ENCODE measurements around the gene BAZ1A. TPM values are rescaled to one million over a fixed set of nuclear protein-coding genes. Genes with fewer than 3 reads are reported as not detected.

BAZ1A gene
- total and polyA plus RNA-seq, 7 donors = 7.5 to 28.3 (median 15.4) TPM

- intact Hi-C loops (cut with DNase I) = loop anchor here in 1 of 2 donors (2.0 kb wide), 1 partner anchor 36 kb away; no protein-coding TSS in a partner anchor
- 33 to 50% (median 38%) methylated on average over 8 of the region's 8 CpGs for WGBS, 3 donors
- Histone ChIP-seq H3K27me3 (ENCODE audit: insufficient read depth in 3 of 3, low read length in 2 of 3) (no peaks in the 10 kb centered on the region), H3K27ac (peak overlapping the region; percentile 98), H3K4me1 (peaks cover 20% of the 10 kb centered on the region), H3K36me3 (ENCODE audit: insufficient read depth in 1 of 2, low read depth in 1 of 2) (peaks cover 4 to 16% of the 10 kb centered on the region in 2 donors), H3K9me3 (no peaks in the 10 kb centered on the region), H3K4me3 (peak overlapping the region; percentile 87)
- ATAC-seq (no peak), DNase-seq (no peak)
- TF ChIP-seq CTCF (IDR thresholded peaks at IDR 0.05) = no peak
Measured at GRCh38 chr14:34715127-34715863, 159.9 kb downstream of the BAZ1A start.

DNA sequence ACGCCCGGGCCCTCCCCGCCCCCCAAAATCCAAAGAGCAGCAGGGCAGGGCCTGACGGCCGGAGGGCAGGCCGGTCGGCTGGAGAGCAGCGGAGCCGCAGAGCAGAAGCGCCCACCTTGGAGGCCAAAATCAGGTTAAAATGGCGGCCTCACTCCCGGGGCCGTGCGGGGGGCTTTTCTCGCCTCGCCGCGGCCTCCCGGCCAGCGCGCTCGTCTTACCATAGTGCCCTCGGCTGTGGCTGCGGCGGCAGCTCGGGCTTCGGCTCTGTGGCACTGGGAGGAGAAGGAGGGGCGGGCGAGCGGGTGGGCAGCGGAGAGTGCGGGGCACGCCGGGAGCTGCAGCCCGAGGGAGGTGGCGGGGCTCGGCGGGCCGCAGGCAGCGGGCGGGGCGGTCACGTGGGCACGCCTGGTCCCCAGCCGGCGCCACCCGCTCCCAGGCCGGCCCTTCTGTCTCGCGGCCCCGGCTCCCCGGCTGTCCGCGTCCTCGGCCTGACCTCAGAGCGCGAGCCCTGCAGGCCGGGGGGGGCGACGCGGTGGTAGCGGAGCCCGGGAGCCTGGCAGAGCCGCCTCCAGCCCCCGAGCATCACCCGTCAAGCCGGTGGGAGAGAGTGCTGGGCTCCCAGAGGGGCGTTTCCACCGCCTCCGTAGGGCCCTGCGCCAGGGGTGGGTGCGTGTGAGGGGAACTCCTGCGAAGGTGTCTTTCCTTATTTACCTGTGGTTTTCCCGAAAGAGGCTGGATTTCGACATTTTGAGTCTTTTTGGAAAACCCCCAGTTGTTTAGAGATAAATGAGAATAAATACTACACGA is 160.6 kb downstream of the BAZ1A start, which contains the start of gene CFL2:
CFL2 (minus strand) TSS at position 274 of the 807 bp plus-strand sequence; CDS start at position 221, 53 bp downstream.
- H3K27me3 ChIP-seq (ENCODE audit: insufficient read depth in 3 of 3, low read length in 2 of 3) = no peaks in the 10 kb centered on the region
- 0% methylated on average over 31 to 76 of the region's 76 CpGs for WGBS, 3 donors
- intact Hi-C loops (cut with DNase I) = loop anchor here in 1 of 2 donors (2.0 kb wide), 1 partner anchor 36 kb away; no protein-coding TSS in a partner anchor
- peak within 1 kb of the TSS; percentile 98 for H3K27ac ChIP-seq
- H3K36me3 ChIP-seq (ENCODE audit: insufficient read depth in 1 of 2, low read depth in 1 of 2) = peaks cover 4 to 16% of the 10 kb centered on the region in 2 donors
- H3K4me1 ChIP-seq = peaks cover 28% of the 10 kb centered on the region
- H3K9me3 ChIP-seq = no peaks in the 10 kb centered on the region
- peak; percentile 88 to 95 for DNase-seq
- ATAC-seq = peak; percentile 89 to 93 (median 91)
- TF ChIP-seq CTCF (IDR thresholded peaks at IDR 0.05) = no peak
- peak within 1 kb of the TSS; percentile 87 for H3K4me3 ChIP-seq

DNA sequence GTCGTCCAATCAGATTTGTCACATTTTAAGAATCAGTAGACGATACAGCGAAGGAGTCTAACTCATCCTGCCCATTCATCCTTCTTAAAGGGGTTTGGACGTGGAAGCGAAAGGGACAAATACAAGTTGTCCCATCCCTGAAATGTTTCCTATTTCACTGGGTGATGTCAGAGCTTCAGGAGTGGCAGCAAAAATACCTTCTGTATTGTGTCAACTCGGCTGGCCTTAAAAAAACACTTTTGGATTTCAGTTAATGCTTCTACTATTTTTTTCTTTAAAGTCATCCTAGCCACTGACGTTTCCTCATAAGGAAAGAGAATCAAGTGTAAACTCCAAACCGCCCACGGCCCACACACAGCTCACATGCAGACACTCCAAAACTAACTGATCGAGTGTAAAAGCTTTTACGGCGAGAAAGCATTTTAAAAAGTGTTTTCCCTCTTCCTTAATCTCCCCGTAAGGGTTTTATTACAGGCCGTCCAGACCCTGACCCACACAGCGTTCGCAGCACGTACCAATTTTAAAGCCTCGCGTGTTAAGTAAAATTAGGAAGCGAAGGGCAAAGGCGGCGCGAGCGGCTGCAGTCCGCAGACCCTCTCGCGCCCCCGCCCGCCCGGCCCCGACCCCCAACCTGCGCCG is 161.4 kb downstream of the BAZ1A start:
- peak overlapping the region; percentile 87 for H3K4me3 ChIP-seq
- peaks cover 35% of the 10 kb centered on the region for H3K4me1 ChIP-seq
- H3K36me3 ChIP-seq (ENCODE audit: insufficient read depth in 1 of 2, low read depth in 1 of 2) = peaks cover 4 to 16% of the 10 kb centered on the region in 2 donors
- H3K9me3 ChIP-seq = no peaks in the 10 kb centered on the region
- WGBS, 3 donors = 1% methylated on average over 33 of the region's 33 CpGs
- DNase-seq (peak; percentile 49 to 71), ATAC-seq (peak; percentile 68 to 80 (median 74))
- no peaks in the 10 kb centered on the region for H3K27me3 ChIP-seq (ENCODE audit: insufficient read depth in 3 of 3, low read length in 2 of 3)
- no peak for TF ChIP-seq CTCF (IDR thresholded peaks at IDR 0.05)
- intact Hi-C loops (cut with DNase I) = loop anchor here in 1 of 2 donors (2.0 kb wide), 1 partner anchor 35 kb away; no protein-coding TSS in a partner anchor
- H3K27ac ChIP-seq = peak overlapping the region; percentile 98

- DNase-seq = no peak
- 20 to 27% (median 24%) methylated on average over 6 of the region's 6 CpGs for WGBS, 3 donors
- no peak for ATAC-seq
- peak overlapping the region; percentile 98 for H3K27ac ChIP-seq
- H3K36me3 ChIP-seq (ENCODE audit: insufficient read depth in 1 of 2, low read depth in 1 of 2) = peaks cover 4 to 16% of the 10 kb centered on the region in 2 donors
- H3K4me1 ChIP-seq = peaks cover 37% of the 10 kb centered on the region
- no peaks in the 10 kb centered on the region for H3K27me3 ChIP-seq (ENCODE audit: insufficient read depth in 3 of 3, low read length in 2 of 3)
- TF ChIP-seq CTCF (IDR thresholded peaks at IDR 0.05) = no peak
- no peaks in the 10 kb centered on the region for H3K9me3 ChIP-seq
- H3K4me3 ChIP-seq = peak overlapping the region; percentile 87
- intact Hi-C loops (cut with DNase I) = no loop called here
Measured at GRCh38 chr14:34713122-34713680, 162.0 kb downstream of the BAZ1A start.
